Neural progenitor cell (in vitro differentiated cells): ENCODE measurements around the gene FHIP2A.

Experiments used
- EZH2 ChIP-seq: fragments of 200-600 bp; sonication (generic); IDR thresholded peaks from 2 replicates; pipeline ENCODE4 v1.6.1; 2017; ENCODE audit warnings: antibody characterized with exemption, mild to moderate bottlenecking, moderate library complexity
- EZH2phosphoT487 ChIP-seq: fragments of 200-600 bp; sonication (generic); IDR thresholded peaks from 2 replicates; pipeline ENCODE4 v1.6.1; 2017; ENCODE audit warnings: antibody characterized with exemption
- TF ChIP-seq, protein P1 (sequence below): fragments of 200-600 bp; sonication (generic); IDR thresholded peaks from 2 replicates; pipeline ENCODE4 v1.5.1; 2017; ENCODE audit warnings: antibody characterized with exemption, mild to moderate bottlenecking

DNA sequence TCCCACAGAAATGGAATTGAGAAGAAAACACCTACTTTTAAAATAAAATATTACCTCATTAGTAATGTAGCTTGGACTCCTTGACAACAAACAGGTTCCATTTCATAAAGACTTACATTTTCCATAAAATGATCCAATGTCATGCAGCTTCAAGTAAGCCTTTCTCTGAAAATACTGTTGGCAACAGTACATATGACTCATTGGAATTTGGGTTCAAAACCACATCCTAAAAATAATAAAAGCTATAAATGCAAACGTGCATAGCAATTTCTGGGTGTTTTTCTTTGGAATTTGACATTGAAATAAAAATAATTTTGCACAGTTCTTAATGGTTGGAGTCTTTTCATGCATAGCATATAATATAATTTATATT is 47.9 kb downstream of the FHIP2A start:
- TF ChIP-seq, protein P1, sequence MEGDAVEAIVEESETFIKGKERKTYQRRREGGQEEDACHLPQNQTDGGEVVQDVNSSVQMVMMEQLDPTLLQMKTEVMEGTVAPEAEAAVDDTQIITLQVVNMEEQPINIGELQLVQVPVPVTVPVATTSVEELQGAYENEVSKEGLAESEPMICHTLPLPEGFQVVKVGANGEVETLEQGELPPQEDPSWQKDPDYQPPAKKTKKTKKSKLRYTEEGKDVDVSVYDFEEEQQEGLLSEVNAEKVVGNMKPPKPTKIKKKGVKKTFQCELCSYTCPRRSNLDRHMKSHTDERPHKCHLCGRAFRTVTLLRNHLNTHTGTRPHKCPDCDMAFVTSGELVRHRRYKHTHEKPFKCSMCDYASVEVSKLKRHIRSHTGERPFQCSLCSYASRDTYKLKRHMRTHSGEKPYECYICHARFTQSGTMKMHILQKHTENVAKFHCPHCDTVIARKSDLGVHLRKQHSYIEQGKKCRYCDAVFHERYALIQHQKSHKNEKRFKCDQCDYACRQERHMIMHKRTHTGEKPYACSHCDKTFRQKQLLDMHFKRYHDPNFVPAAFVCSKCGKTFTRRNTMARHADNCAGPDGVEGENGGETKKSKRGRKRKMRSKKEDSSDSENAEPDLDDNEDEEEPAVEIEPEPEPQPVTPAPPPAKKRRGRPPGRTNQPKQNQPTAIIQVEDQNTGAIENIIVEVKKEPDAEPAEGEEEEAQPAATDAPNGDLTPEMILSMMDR: no peak
- TF ChIP-seq EZH2: no peak
- no peak for TF ChIP-seq EZH2phosphoT487
